HG02763 (cell line): ENCODE results near the gene STUM.
"Not testable (repeated sequence)": the region's sequence is repeated elsewhere in the genome, so short reads cannot be mapped to it uniquely, and the experiment has no call there.

Experiments
- ATAC-seq: cut with Tn5 transposase; IDR thresholded peaks from one replicate; pipeline ENCODE4 v1.9.1; 2021; ENCODE audit warnings: mild to moderate bottlenecking, moderate library complexity; ENCODE audit not compliant: unreplicated experiment

The STUM gene

GRCh38 chr1:226579781-226580323, 31.3 kb downstream of the STUM start:
- no peak for ATAC-seq

- no peak for ATAC-seq
These were observed 32.2 kb downstream of the STUM start for GRCh38 chr1:226580625-226581270.

GRCh38 chr1:226581650-226582330, 33.2 kb downstream of the STUM start:
- ATAC-seq, result no peak

DNA sequence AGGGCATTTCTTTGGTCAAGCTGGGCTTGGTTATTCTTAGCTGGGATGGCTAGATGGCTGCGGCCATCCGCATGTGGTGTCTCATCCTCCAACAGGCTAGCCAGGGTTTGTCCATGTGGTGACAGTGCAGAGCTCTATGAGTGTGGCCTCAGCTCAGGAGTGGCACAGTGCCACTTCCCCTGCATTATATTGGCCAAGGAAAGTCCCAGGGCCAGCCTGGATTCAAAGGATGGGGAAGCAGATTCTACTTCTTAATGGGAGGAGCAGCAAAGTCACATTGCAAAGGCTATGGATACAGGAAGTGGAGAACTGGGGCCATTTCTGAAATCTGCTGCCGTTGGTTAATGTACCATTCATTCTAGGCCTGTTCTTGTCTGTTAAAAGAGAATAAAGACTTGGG, 34.4 kb downstream of the STUM start:
- ATAC-seq, result no peak

DNA sequence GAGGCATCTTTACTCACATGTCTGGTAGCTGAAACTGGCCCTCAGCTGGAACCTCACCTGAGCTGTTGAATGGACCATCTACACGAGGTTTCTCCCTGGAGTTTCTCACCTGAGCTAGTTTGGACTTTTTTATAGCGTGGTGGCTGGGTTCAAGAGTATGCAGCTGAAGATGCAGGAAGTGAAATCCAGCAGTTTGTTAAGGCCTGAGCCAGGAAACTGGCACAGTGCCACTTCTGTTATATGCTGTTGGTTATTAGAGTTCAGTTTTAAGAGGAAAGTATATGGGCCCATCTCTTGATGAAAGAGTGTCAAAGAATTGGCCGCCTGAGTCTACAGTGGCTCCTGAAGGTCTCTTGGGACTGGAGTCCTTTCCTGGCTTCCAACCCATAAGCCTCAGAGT, 35.6 kb downstream of the STUM start:
- no peak for ATAC-seq

GRCh38 chr1:226586116-226586515, 37.6 kb downstream of the STUM start:
- no peak for ATAC-seq

- ATAC-seq, result no peak
These were observed 38.3 kb downstream of the STUM start for GRCh38 chr1:226586650-226587422.

DNA sequence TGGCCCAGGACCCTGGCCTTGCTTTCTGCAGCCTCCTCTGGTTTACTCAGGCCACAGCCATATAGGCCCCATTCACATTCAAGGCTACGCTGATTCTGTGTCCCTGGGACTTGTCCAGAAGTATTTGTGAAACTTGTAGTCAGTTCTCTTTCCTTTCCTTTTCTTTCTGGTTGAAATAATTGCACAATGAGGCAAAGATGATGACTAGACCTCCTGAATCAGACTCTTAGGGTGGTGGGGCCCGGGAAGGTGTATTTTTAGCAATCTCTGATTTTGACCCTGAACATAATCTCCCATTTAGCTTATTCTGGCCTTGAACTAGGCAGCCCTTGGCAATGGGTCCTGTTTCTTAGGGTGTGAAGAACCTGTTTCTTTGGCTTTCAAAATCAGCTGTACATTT, 39.9 kb downstream of the STUM start:
- no peak for ATAC-seq

DNA sequence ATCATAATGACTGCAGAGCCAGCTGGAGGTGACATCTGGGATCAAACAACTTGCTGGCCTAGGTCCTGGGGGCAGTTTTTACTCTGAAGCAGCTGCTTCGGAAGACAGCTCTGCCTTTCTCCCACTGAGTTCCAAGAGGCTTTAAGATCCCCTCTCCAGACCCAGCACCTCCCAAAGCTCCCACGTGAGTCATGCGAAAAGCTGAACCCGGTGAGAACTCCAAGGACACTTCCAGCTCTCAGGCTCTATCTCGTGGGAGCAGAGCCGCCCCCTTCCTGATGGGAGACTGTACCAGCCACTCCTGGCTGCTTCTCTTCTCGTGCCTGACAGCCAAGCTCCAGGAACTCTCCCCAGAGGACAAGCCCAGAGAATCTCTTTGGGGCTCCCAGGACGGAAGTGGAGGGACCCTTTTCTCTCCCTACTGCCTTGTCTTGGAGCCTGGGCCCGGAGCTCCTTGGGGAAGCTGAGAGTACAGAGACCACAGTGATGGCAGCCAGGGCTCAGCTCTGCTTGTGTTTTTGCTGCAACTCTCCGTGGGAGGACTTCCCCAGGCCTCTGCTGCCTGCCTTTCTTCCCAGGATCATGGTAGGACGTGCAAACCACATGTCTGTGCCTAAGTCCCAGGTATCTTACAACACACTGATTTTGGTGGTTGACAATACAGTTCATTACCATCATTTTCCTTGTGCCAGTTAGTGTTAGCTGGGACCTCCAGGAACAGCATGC, 40.6 kb downstream of the STUM start:
- no peak for ATAC-seq

GRCh38 chr1:226590614-226591013, 42.0 kb downstream of the STUM start:
- no peak for ATAC-seq

DNA sequence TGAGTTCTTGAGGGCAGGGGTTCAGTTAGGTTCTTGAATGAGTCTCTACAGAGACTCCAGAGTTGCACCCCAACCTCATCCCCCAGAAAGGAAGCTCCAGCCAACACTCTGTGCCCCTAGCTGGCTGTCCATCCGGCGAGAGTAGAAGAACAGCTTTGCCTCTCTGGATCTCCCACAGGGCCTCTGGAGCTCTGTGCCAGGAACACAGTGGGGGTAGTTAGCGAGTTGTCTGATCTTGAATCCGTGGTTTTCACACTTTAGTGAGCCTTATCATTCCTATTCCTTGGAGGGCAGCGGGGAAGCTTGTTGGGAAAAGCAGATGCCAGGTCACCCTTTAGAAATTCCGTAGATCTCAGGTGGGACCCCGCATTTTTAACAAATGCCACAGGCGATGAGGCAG, 45.0 kb downstream of the STUM start:
- no peak for ATAC-seq

DNA sequence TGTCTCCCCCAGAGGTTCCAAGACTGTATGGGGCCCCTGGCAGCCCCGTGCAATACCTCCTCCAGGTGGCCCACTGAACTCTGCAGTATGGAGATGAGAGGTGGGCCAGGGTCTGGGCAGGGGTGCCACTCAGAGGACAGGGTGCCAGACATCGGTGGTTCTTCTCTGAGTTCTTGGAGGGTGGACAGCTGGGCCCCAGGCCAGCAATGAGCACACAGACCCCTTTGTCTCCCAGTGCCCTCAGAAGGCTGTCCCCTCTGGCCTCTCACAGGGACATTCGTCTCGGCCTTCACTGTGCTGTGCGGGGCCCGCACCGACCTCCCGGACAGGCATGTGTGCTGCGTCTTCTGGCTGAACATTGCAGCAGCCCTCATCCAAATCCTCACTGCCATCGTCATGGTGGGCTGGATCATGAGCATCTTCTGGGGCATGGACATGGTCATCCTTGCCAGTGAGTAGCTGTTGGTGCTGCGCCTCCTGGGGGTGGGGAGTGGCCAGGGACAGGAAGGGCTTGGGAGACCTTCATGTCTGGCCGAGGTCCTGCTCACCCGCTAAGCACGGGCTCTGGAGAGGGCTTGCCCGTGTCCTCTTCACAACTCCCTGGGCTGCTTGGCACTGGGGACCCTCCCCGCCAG, 48.1 kb downstream of the STUM start:
- ATAC-seq, result no peak

- no peak for ATAC-seq
These were observed 49.3 kb downstream of the STUM start for GRCh38 chr1:226597616-226598454.

DNA sequence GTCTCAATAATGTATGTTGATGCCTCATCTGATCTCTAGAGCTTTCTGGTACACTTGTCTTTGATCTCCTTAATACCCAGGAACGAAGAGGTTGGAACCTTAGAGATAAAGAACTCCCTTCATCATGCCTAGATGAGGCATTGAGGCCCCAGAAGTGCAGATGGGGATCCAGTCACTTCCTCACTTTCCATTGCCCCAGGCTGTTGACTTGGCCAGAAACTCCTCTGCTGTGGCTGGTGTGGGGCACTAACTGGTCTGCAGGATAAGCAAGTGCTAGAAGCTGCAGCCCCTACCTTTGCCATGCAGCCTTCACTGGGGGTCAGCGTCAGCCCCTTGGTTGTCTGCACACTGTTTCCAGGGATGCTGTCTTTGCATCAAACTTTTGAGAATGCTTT, 49.9 kb downstream of the STUM start:
- ATAC-seq, result no peak

- not testable (repeated sequence) for ATAC-seq
These were observed 50.4 kb downstream of the STUM start for GRCh38 chr1:226598955-226599354.

- ATAC-seq, result no peak
These were observed 51.2 kb downstream of the STUM start for GRCh38 chr1:226599636-226600238.

DNA sequence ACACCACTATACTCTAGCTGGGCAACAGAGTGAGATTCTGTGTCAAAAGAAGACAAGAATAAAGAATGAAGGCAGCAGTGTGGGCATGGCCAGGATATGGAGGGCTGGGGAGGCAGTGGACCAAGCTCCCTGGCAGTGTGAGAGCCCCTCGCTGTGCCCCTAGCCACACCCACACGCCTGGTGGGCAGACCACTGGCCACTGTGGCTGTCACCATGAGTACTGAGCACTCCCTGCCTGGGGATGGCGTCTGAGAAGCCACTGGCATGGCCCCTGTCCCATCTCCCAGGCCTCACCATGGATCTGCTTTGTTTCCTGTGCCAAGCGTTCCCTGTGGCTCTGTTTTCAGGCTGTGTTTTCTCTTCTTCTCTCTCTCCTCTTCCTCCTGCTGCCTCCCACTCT, 51.7 kb downstream of the STUM start:
- ATAC-seq, result no peak

GRCh38 chr1:226601456-226601855, 52.9 kb downstream of the STUM start:
- ATAC-seq, result no peak
